Ectodermal cell (in vitro differentiated cells): ENCODE results near the gene EBF3.

Experiments
- H3K27ac ChIP-seq: 2 replicates; pipeline ENCODE4 v1.7.0; 2013; ENCODE audit warnings: mild to moderate bottlenecking, low read depth, low read length; ENCODE audit not compliant: insufficient read depth, poor library complexity, severe bottlenecking
- H3K27me3 ChIP-seq: 2 replicates; pipeline ENCODE4 v1.7.0; 2013; ENCODE audit warnings: mild to moderate bottlenecking, low read length; ENCODE audit not compliant: insufficient read depth, control insufficient read depth, poor library complexity, severe bottlenecking
- H3K36me3 ChIP-seq: one replicate; pipeline ENCODE4 v1.7.0; 2013; ENCODE audit warnings: low read length; ENCODE audit not compliant: control insufficient read depth, insufficient read depth
- H3K4me1 ChIP-seq: one replicate; pipeline ENCODE4 v1.7.0; 2013; ENCODE audit warnings: low read length; ENCODE audit not compliant: control insufficient read depth, insufficient read depth
- H3K4me3 ChIP-seq: 2 replicates; pipeline ENCODE4 v1.7.0; 2013; ENCODE audit warnings: low read depth, low read length, control low read depth; ENCODE audit not compliant: insufficient read depth
- H3K9me3 ChIP-seq: 2 replicates; pipeline ENCODE4 v1.7.0; 2013; ENCODE audit warnings: mild to moderate bottlenecking, low read length, moderate library complexity; ENCODE audit not compliant: control insufficient read depth
- WGBS, 2 experiments: methylation state at CpG; one replicate each; pipeline ENCODE4 v1.1.7; 2013; ENCODE audit warnings: missing lambda C conversion rate in 2 of 2; 5-methylcytosine and 5-hydroxymethylcytosine counted together

The EBF3 gene

GRCh38 chr10:129909531-129910256, 54.4 kb downstream of the EBF3 start:
- H3K4me3 ChIP-seq = no peak overlapping the region
- WGBS, 2 experiments = 93 to 95% methylated on average over 28 of the region's 28 CpGs
- H3K36me3 ChIP-seq = no peaks in the 10 kb centered on the region
- no peaks in the 10 kb centered on the region for H3K9me3 ChIP-seq
- no peaks in the 10 kb centered on the region for H3K4me1 ChIP-seq
- H3K27ac ChIP-seq = no peak overlapping the region
- no peaks in the 10 kb centered on the region for H3K27me3 ChIP-seq

GRCh38 chr10:129909080-129909479, 55.0 kb downstream of the EBF3 start:
- Histone ChIP-seq H3K4me3 (no peak overlapping the region), H3K36me3 (no peaks in the 10 kb centered on the region), H3K27me3 (no peaks in the 10 kb centered on the region), H3K9me3 (no peaks in the 10 kb centered on the region), H3K4me1 (no peaks in the 10 kb centered on the region), H3K27ac (no peak overlapping the region)
- WGBS, 2 experiments = 88 to 94% methylated on average over 3 of the region's 3 CpGs

- H3K4me3 ChIP-seq = no peak overlapping the region
- WGBS, 2 experiments = 94 to 95% methylated on average over 15 of the region's 15 CpGs
- H3K4me1 ChIP-seq = no peaks in the 10 kb centered on the region
- no peaks in the 10 kb centered on the region for H3K27me3 ChIP-seq
- H3K9me3 ChIP-seq = no peaks in the 10 kb centered on the region
- no peak overlapping the region for H3K27ac ChIP-seq
- H3K36me3 ChIP-seq = no peaks in the 10 kb centered on the region
Measured at GRCh38 chr10:129908406-129908805, 55.7 kb downstream of the EBF3 start.

GRCh38 chr10:129905553-129905952, 58.5 kb downstream of the EBF3 start:
- H3K27ac ChIP-seq = no peak overlapping the region
- no peaks in the 10 kb centered on the region for H3K9me3 ChIP-seq
- H3K4me1 ChIP-seq = peaks cover 6% of the 10 kb centered on the region
- no peaks in the 10 kb centered on the region for H3K36me3 ChIP-seq
- WGBS, 2 experiments = 92% methylated on average over 11 to 12 of the region's 12 CpGs
- H3K27me3 ChIP-seq = no peaks in the 10 kb centered on the region
- H3K4me3 ChIP-seq = no peak overlapping the region

- Histone ChIP-seq H3K4me1 (peaks cover 9% of the 10 kb centered on the region), H3K9me3 (no peaks in the 10 kb centered on the region), H3K36me3 (no peaks in the 10 kb centered on the region), H3K27me3 (peaks cover 3% of the 10 kb centered on the region), H3K27ac (no peak overlapping the region), H3K4me3 (no peak overlapping the region)
- 84 to 91% methylated on average over 2 of the region's 2 CpGs for WGBS, 2 experiments
Measured at GRCh38 chr10:129904323-129904722, 59.8 kb downstream of the EBF3 start.

- H3K36me3 ChIP-seq = no peaks in the 10 kb centered on the region
- peaks cover 8% of the 10 kb centered on the region for H3K27me3 ChIP-seq
- H3K4me1 ChIP-seq = peaks cover 19% of the 10 kb centered on the region
- H3K4me3 ChIP-seq = no peak overlapping the region
- 26 to 29% methylated on average over 14 to 15 of the region's 15 CpGs for WGBS, 2 experiments
- no peaks in the 10 kb centered on the region for H3K9me3 ChIP-seq
- H3K27ac ChIP-seq = no peak overlapping the region
Measured at GRCh38 chr10:129901389-129902006, 62.6 kb downstream of the EBF3 start.

- H3K27me3 ChIP-seq = peaks cover 8% of the 10 kb centered on the region
- H3K9me3 ChIP-seq = no peaks in the 10 kb centered on the region
- H3K4me1 ChIP-seq = peaks cover 26% of the 10 kb centered on the region
- 91 to 97% methylated on average over 1 of the region's 1 CpG for WGBS, 2 experiments
- no peak overlapping the region for H3K27ac ChIP-seq
- no peaks in the 10 kb centered on the region for H3K36me3 ChIP-seq
- H3K4me3 ChIP-seq = no peak overlapping the region
Measured at GRCh38 chr10:129900825-129901224, 63.2 kb downstream of the EBF3 start.

GRCh38 chr10:129899276-129900130, 64.6 kb downstream of the EBF3 start:
- H3K9me3 ChIP-seq = no peaks in the 10 kb centered on the region
- no peak overlapping the region for H3K27ac ChIP-seq
- peaks cover 37% of the 10 kb centered on the region for H3K4me1 ChIP-seq
- 82 to 83% methylated on average over 22 of the region's 22 CpGs for WGBS, 2 experiments
- H3K4me3 ChIP-seq = no peak overlapping the region
- H3K36me3 ChIP-seq = no peaks in the 10 kb centered on the region
- H3K27me3 ChIP-seq = peaks cover 8% of the 10 kb centered on the region

- H3K4me3 ChIP-seq = no peak overlapping the region
- WGBS, 2 experiments = 92% methylated on average over 38 of the region's 38 CpGs
- H3K27me3 ChIP-seq = peaks cover 8% of the 10 kb centered on the region
- H3K36me3 ChIP-seq = no peaks in the 10 kb centered on the region
- H3K27ac ChIP-seq = no peak overlapping the region
- no peaks in the 10 kb centered on the region for H3K9me3 ChIP-seq
- peaks cover 37% of the 10 kb centered on the region for H3K4me1 ChIP-seq
Measured at GRCh38 chr10:129898706-129899268, 65.3 kb downstream of the EBF3 start.
